Vagina (tissue), 2 donors: ENCODE measurements around the gene CCDC188. TPM values are rescaled to one million over a fixed set of nuclear protein-coding genes. Genes with fewer than 3 reads are reported as not detected.

Source experiments
- DNase-seq, 2 donors: peaks; one replicate each; pipeline ENCODE4 v3.0.0-alpha.2; 2017; ENCODE audit errors: extremely low spot score in 2 of 2
- H3K27ac ChIP-seq: fragments of 200-600 bp; sonication (generic); one replicate; pipeline ENCODE4 v1.5.1; 2019
- H3K27me3 ChIP-seq: fragments of 200-600 bp; sonication (generic); one replicate; pipeline ENCODE4 v1.5.1; 2019
- H3K36me3 ChIP-seq, 2 donors: fragments of 200-600 bp; sonication (generic); one replicate each; pipeline ENCODE4 v1.5.1; 2017 to 2019
- H3K4me1 ChIP-seq: fragments of 200-600 bp; sonication (generic); one replicate; pipeline ENCODE4 v1.5.1; 2019
- H3K4me3 ChIP-seq, 2 donors: fragments of 200-600 bp; sonication (generic); 1 replicate in 1 of 2; 2 replicates in 1 of 2; pipeline ENCODE4 v1.5.1; 2016 to 2019
- H3K9me3 ChIP-seq: fragments of 200-600 bp; sonication (generic); one replicate; pipeline ENCODE4 v1.5.1; 2019
- POLR2A ChIP-seq, 2 donors: fragments of 450-650 bp; IDR thresholded peaks; one replicate each; pipeline ENCODE4 v1.6.1; 2017; ENCODE audit warnings: antibody characterized with exemption in 2 of 2, mild to moderate bottlenecking in 2 of 2, moderate library complexity in 2 of 2
- POLR2AphosphoS5 ChIP-seq, 2 donors: sonication (generic); formaldehyde crosslinking; IDR thresholded peaks; one replicate each; pipeline ENCODE4 v1.9.0; 2017; ENCODE audit warnings: antibody characterized with exemption in 2 of 2, mild to moderate bottlenecking in 2 of 2, low read depth in 1 of 2; ENCODE audit not compliant: insufficient read depth in 1 of 2
- intact Hi-C: fragments of 100-400 bp; cut with DNase I; formaldehyde crosslinking; loops from one replicate; pipeline ENCODE4 v1.15.1; 2023
- total RNA-seq: library from RNA; depleted of rRNA; stranded (reverse); fragments of >200 nt; gene quantifications from one replicate; pipeline ENCODE4 v1.2.3, GENCODE V29; 2016
- TF ChIP-seq, protein P1 (sequence below), 3 experiments: fragments of 450-650 bp in 2 of 3; fragments of 200-600 bp in 1 of 3; sonication (generic) in 1 of 3; IDR thresholded peaks; one replicate each; pipeline ENCODE4 v1.5.1; 2017 to 2019; ENCODE audit warnings: antibody characterized with exemption in 3 of 3, mild to moderate bottlenecking in 2 of 3, moderate library complexity in 2 of 3

CCDC188 gene
- total RNA-seq, 1 donor from 2014 or later = not detected

DNA sequence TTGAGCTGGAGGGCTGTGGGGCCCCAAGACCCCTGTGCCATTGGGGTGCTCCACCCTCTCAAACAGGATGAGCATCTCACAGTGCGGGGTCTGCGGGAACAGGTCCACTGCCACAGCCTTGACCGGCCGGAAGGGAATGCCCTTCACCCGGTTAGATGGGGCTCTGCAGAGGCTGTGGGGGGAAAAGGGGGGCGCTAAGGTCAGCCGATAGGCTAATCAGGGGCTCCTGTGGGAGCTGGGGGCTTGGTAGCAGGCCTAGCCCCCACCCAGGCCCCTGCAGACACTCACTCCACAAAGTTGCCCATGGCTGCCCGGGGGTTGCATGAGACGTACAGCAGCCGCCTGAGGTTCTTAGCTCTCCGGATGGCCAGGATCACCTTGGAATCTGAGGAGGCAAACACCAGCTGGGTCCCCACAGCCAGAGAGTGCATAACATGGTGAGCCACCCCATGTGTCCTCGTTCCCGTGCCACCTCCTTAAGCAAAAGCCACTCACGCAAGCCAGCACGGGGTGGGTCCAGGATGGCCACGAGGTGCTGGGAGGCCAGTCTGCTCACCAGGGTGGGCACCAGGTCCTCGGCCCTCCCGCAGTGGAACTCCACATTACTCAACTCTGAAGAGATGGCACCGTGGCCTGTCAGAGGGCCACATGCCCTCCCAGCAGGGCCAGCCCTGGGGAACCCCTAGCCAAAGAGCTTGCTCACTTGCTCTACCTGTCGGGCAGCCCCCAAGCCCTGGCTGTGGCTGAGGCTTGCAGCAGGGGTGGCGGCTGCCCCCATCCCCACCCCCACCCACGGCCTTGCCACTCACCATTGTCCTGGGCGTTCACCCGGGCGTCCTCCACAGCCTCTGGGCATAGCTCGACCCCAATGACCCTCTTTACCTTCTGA lies 38.0 kb downstream of the CCDC188 start:
- TF ChIP-seq POLR2A (IDR thresholded peaks at IDR 0.05) = no peak
- TF ChIP-seq, protein P1, sequence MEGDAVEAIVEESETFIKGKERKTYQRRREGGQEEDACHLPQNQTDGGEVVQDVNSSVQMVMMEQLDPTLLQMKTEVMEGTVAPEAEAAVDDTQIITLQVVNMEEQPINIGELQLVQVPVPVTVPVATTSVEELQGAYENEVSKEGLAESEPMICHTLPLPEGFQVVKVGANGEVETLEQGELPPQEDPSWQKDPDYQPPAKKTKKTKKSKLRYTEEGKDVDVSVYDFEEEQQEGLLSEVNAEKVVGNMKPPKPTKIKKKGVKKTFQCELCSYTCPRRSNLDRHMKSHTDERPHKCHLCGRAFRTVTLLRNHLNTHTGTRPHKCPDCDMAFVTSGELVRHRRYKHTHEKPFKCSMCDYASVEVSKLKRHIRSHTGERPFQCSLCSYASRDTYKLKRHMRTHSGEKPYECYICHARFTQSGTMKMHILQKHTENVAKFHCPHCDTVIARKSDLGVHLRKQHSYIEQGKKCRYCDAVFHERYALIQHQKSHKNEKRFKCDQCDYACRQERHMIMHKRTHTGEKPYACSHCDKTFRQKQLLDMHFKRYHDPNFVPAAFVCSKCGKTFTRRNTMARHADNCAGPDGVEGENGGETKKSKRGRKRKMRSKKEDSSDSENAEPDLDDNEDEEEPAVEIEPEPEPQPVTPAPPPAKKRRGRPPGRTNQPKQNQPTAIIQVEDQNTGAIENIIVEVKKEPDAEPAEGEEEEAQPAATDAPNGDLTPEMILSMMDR (IDR thresholded peaks at IDR 0.05) = no peak
- TF ChIP-seq POLR2AphosphoS5 (IDR thresholded peaks at IDR 0.05; ENCODE audit: insufficient read depth in 1 of 2, low read depth in 1 of 2) = no peak
- intact Hi-C loops = loop anchor here (10.0 kb wide), 1 partner anchor 1962 kb away; no protein-coding TSS in a partner anchor
- no peaks in the 10 kb centered on the region for H3K27me3 ChIP-seq

DNA sequence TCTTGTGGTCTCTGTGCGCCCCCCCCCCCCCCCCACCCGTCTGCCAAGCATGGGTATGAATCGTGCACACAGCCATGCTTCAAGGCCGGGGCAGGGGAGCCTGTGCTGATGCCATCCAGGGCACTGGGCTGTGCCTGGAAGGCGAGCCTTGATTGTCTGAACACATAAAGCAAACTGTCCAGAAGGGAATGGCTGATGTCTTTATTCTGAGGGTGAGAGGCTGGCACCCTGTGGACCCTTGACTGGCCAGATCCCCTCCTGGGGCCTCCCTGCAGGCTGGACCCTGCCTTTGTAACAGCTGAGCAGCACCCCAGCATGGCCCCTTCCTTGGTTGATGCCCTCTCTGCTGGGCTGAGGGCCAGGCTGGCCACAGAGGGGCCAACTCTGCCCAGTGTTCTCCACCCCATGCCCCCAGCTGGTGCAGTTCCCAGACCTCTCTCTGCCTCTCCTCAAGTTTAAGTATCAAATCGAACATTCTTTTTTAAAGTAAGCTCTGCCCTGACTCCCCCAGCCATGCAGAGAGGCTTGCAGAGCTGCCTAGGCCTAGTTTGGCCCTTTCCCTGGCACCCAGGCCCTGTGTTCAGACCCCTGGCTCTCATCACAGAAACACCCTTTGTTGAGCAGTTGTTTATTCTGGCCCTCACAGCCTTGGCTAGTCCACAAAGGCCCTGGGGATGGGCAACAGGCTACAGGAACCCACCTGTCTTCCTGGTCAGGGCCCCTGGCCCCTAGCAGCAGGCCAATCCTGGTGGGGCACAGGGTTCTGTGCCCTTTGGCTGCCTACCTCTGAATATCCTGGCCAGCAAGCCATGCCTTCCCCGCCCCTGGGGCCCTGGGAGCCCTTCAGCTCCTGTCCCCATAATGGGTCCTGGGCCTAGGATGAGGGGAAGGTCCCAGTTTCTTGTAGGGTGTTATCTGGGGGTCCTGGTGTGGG lies 38.9 kb downstream of the CCDC188 start:
- Histone ChIP-seq H3K36me3 (peaks cover 0 to 73% of the 10 kb centered on the region in 2 donors), H3K9me3 (no peaks in the 10 kb centered on the region), H3K4me1 (peaks cover 15% of the 10 kb centered on the region), H3K27me3 (no peaks in the 10 kb centered on the region), H3K27ac (no peak overlapping the region), H3K4me3 (no peak overlapping the region)
- TF ChIP-seq POLR2AphosphoS5 (IDR thresholded peaks at IDR 0.05; ENCODE audit: insufficient read depth in 1 of 2, low read depth in 1 of 2) (no peak), POLR2A (IDR thresholded peaks at IDR 0.05) (no peak)
- TF ChIP-seq, protein P1 (IDR thresholded peaks at IDR 0.05) = no peak
- no peak for DNase-seq
- intact Hi-C loops = loop anchor here (10.0 kb wide), 1 partner anchor 1963 kb away; no protein-coding TSS in a partner anchor

More for the DNA sequence above, 38.0 kb downstream of the CCDC188 start:
- no peak overlapping the region for H3K4me3 ChIP-seq
- no peak for DNase-seq
- no peak overlapping the region for H3K27ac ChIP-seq
- peaks cover 0 to 63% of the 10 kb centered on the region in 2 donors for H3K36me3 ChIP-seq
- no peaks in the 10 kb centered on the region for H3K9me3 ChIP-seq
- peaks cover 17% of the 10 kb centered on the region for H3K4me1 ChIP-seq

DNA sequence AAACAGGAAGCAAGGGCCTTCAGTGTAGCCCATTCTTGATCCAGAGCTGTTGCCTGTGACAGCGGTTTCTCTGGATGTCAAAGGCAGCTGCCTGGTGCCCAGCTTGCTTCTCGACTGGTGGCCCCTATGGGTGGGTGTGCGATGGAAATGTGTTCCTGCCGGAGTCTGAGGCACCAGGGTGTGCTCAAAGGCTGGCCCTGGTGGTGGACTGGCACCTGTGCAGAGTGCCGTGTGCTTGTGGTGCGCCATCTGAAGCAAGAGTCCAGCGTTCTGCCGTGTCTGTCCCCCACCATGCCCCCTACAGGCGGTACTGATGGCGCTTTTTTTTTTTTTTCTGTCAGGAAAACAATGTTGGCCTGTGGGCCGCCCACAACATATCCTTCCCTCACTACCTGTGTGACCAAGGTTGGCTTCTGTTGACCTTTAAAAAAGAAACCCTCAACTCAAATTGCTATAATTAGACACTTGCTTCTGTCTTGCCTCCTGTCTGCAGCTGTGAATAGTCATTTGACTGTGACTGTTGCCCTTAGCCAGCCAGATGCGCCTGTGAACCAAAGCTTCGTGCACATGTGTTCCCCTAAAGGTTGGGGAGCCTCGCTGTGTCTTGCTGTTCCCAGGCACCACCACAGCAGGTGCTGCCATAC lies 39.7 kb downstream of the CCDC188 start:
- no peak overlapping the region for H3K4me3 ChIP-seq
- intact Hi-C loops = loop anchor here (10.0 kb wide), 1 partner anchor 1964 kb away; no protein-coding TSS in a partner anchor
- H3K9me3 ChIP-seq = no peaks in the 10 kb centered on the region
- peaks cover 0 to 80% of the 10 kb centered on the region in 2 donors for H3K36me3 ChIP-seq
- DNase-seq = no peak
- no peaks in the 10 kb centered on the region for H3K27me3 ChIP-seq
- no peak overlapping the region for H3K27ac ChIP-seq
- peaks cover 9% of the 10 kb centered on the region for H3K4me1 ChIP-seq
- no peak for TF ChIP-seq POLR2A (IDR thresholded peaks at IDR 0.05)
- TF ChIP-seq, protein P1 (IDR thresholded peaks at IDR 0.05) = no peak
- no peak for TF ChIP-seq POLR2AphosphoS5 (IDR thresholded peaks at IDR 0.05; ENCODE audit: insufficient read depth in 1 of 2, low read depth in 1 of 2)

DNA sequence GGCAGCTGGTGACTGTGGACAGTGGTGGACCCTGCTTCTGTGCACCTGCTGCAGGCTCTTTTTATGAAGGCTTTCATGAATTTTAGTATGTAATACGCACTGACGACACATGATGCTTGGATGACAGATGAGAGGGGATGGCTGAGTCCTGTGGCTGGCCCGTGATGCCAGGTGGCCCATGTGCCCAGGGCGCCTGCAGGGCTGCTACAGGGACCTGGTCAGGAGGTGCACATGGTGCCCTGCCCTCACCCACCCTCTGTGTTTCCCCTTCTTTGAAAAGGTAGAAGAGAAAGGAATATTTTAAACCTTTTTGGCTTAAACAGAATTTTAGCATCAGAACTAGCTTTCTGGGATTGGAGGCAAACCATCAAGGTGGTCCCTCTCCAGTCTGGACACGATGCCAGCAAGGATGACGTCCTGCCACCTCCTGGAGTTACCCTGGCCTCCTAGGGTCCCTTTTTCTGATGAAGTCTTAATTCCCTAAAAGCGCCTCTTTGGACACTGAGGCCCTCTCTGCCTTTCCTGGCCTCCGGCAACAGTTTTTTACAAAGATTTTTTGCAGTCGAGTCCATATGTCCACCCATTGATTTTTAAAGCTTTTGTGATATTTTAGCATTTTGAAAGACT lies 40.4 kb downstream of the CCDC188 start:
- intact Hi-C loops = loop anchor here (10.0 kb wide), 1 partner anchor 1964 kb away; no protein-coding TSS in a partner anchor
- TF ChIP-seq, protein P1 (IDR thresholded peaks at IDR 0.05) = no peak
- TF ChIP-seq POLR2A (IDR thresholded peaks at IDR 0.05) (no peak), POLR2AphosphoS5 (IDR thresholded peaks at IDR 0.05; ENCODE audit: insufficient read depth in 1 of 2, low read depth in 1 of 2) (no peak)
- no peak for DNase-seq
- Histone ChIP-seq H3K4me3 (no peak overlapping the region), H3K4me1 (peaks cover 2% of the 10 kb centered on the region), H3K9me3 (no peaks in the 10 kb centered on the region), H3K27ac (no peak overlapping the region), H3K36me3 (peaks cover 0 to 87% of the 10 kb centered on the region in 2 donors), H3K27me3 (no peaks in the 10 kb centered on the region)
